CD4-positive, alpha-beta T cell treated with Interleukin-21 for 1 hour (primary cell): Measurements from ENCODE around the gene UGT1A8.

Source experiments
- DNase-seq: peaks from one replicate; pipeline ENCODE4 v3.0.0-alpha.2; 2020

Gene UGT1A8

DNA sequence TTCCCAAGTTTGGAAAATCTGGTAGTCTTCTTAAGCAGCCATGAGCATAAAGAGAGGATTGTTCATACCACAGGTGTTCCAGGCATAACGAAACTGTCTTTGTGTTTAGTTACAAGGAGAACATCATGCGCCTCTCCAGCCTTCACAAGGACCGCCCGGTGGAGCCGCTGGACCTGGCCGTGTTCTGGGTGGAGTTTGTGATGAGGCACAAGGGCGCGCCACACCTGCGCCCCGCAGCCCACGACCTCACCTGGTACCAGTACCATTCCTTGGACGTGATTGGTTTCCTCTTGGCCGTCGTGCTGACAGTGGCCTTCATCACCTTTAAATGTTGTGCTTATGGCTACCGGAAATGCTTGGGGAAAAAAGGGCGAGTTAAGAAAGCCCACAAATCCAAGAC lies 154.7 kb downstream of the UGT1A8 start:
- DNase-seq, result no peak

GRCh38 chr2:233772583-233772982 lies 155.2 kb downstream of the UGT1A8 start:
- DNase-seq, result no peak

GRCh38 chr2:233773854-233774253 lies 156.4 kb downstream of the UGT1A8 start:
- no peak for DNase-seq

- no peak for DNase-seq
Measured at GRCh38 chr2:233775414-233775813, 158.0 kb downstream of the UGT1A8 start.

- DNase-seq, result no peak
Measured at GRCh38 chr2:233778030-233778429, 160.6 kb downstream of the UGT1A8 start, which contains the start of gene MROH2A. Gene MROH2A, plus strand, starts transcription at chr2:233778330. Its CDS starts 1,029 bp downstream, at chr2:233779359.

DNA sequence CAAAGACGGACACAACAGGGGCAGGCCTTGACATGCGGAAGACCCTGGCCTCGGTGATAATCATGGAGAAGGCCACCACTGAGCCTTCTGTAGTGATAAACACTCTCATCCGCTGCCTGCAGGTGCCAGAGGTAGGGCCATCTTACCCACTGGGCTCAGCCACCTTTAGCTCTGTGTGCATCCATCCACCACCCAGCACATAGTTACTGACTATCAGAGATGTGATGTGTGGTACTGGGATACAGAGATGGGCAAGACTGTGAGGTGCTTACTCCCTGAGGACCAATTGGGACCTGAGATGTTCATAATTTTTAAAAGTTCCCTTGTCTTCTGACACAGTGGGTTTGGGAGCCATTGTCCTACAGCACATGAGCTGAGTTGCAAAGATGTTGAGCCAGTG lies 162.3 kb downstream of the UGT1A8 start:
- DNase-seq, result no peak

DNA sequence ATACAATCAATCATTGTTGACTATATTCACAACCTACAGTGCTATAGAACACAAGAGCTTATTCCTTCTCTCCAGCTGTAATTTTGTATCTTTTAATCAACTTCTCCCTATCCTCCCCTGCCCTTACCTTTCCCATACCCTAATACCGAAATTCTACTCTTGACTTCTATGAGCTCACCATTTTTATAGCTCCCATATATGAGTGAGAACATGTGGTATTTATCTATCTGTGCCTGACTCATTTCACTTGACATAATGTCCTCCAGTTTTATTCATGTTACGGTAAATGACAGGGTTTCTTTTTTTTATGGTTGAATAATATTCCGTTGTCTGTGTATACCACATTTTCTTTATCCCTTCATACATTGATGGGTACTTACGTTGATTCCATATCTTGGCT lies 163.3 kb downstream of the UGT1A8 start:
- no peak for DNase-seq

DNA sequence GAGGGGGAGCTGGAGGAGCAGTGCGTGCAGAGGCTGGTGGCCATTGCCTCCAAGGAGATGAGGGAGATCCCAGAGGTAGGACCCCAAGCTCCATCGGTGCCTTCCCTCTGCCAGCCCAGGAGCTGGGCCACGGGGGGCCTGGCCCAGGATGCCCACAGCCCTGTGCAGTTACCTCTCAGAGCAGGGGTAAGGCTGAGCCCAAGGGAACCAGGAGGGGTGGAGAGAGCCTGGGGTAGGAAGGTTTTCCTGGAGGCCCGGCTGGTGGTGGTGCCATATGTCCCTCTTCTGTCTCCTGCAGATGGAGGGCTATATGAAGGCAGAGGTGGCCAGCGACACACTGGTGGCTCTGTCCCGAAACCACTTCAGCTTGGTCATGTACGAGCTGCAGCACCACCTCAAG lies 172.1 kb downstream of the UGT1A8 start:
- DNase-seq, result no peak

GRCh38 chr2:233791151-233791882 lies 173.9 kb downstream of the UGT1A8 start:
- no peak for DNase-seq

- no peak for DNase-seq
Measured at GRCh38 chr2:233791883-233792329, 174.5 kb downstream of the UGT1A8 start.

DNA sequence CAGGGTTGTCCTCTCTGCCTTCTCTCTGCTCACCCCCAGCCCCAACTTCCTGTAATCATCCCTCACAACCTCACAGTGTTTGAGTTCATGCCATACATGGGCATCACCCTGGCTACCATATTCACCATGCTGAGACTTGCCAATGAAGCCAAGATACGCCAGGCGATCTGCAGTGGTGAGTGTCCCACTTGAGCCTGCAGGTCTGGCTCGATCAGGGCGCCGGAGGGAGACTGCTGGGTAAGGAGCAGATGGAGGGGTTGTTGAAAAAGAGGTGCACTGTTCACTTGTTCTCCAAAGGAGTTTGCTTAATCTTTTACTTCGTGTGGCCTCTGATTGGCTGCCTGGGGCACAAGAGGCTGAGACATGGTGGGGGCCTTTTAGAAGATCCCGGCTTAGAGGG lies 175.3 kb downstream of the UGT1A8 start:
- no peak for DNase-seq

DNA sequence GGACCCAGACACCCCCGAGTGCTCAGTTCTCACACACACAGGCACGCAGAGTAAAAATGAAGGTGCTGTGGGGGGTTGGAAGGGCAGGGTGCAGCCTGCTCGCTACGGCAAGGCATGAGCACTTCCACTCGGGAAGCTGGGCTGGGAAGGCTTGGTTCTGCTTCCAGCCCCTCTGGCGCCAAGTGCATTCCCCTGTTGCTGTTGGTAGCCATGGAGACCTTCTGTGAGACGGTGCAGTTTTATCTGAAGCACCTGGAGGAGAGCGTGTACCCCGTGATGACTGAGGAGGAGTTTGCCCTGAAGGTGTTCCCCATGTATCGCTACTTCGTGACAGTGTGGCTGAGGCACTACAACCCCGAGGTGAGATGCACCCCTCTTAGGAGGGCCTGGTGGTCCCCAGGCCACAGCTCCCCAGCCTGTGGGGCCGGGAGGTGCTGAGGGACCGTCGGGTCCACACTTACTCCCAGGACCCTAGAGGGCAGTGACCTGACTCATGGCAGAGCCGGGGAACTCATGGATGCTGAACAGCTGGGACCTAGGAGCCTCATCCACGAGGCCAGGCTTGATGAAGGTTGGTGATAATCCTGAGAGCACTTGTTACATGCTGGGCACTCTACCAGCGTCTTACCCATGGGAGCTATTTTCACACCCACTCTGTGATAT lies 176.2 kb downstream of the UGT1A8 start:
- DNase-seq, result no peak

DNA sequence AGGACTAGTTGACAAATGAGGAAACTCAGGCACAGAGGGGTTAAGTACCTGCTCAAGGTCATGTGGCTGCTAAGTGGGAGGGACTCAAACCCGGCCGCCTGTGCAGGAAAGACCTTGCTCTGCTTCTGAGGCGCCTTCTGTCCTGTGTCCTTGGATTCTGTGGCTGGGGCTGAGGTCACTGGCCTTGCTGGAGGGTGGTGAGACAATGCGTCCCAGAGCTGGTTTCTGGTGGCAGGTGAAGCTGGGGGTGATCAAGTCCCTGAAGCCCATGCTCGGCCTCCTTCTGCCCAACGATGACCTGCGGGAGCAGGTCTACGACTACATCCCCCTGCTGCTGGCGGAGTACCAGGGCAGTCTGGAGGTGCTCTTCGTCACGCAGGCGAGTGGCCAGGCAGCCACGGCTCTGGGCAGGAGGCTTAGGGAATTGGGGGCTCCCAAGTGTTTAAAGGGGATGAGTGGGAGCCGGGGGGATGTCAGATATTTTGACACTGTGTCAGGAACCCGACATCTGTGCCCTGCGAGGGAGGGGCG lies 176.8 kb downstream of the UGT1A8 start:
- DNase-seq, result no peak

DNA sequence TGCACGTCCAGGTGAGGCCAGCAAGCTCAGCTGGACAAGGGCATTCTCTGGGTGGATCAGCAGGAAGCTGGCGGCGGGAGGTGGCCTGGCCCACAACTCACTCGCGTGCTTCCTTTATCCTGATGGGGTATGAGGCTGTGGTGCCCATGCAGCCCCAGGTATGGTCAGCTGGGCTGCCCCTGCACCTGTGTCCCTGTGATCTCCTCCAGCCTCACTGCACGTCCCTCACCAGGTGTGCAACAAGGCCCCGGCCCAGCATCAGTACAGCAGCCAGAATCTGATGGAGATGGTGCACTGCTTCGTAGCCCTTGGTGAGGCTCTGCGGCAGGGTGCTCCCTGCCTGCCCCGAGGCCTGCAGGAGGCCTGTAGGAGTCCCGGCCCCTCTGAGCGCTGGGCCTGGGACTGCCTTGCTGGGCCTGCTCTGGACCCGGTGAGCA lies 178.3 kb downstream of the UGT1A8 start:
- no peak for DNase-seq

DNA sequence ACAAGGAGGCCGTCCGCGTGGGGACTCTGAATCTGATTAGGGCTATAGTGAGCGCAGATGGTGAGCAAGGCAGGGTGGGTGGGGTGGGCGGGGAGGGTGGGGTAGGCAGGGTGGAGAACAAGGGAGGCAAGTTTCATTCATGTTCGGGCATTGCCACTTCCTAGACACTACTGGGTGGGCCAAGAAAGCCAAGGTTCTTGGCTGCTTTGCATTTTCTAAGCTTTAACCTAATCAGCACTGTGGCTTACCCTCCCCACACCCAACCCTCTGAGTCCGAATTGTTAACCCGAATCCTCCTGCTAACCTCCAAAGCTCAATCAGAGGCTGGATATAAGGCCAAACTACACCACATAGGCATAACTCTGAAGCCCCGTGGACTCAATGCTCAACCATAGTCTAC lies 178.8 kb downstream of the UGT1A8 start:
- no peak for DNase-seq

GRCh38 chr2:233798335-233799086 lies 181.1 kb downstream of the UGT1A8 start:
- no peak for DNase-seq

GRCh38 chr2:233799087-233799665 lies 181.7 kb downstream of the UGT1A8 start:
- no peak for DNase-seq

GRCh38 chr2:233799716-233800115 lies 182.3 kb downstream of the UGT1A8 start:
- no peak for DNase-seq

GRCh38 chr2:233800208-233800607 lies 182.8 kb downstream of the UGT1A8 start:
- no peak for DNase-seq

DNA sequence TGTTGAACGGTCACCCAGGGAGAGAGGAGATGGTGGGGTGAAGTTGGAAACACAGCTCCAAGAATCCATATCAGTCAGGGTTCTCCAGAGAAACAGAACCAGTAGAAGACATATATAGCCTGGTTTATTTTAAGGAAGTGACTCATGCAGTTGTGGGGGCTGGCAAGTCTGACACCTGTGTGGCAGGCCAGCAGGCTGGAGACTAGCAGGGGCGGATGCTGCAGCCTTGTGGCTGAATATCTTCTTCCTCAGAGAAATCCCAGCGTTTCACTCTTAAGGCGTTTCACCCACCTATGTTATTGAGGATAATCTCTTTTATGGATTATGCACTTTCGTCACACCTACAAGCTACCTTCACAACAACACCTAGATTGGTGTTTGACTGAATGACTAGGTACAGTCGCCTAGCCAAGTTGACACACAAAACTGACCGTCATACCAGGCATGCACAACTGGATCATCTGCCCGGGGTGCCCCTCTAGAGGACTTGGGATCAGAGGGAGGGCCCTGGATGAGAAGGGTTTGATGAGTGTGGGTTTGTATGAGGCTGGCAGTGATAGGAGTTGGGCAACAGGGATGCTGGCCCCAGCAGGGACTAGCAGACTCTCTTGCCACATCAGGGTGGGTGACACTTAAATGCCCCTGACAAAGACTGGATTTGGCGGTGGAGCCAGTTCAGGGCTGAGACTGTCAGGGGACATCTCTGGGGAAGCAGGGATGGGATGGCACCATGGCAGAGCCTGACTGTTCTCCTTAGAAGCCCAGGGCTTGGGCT lies 184.1 kb downstream of the UGT1A8 start:
- no peak for DNase-seq

DNA sequence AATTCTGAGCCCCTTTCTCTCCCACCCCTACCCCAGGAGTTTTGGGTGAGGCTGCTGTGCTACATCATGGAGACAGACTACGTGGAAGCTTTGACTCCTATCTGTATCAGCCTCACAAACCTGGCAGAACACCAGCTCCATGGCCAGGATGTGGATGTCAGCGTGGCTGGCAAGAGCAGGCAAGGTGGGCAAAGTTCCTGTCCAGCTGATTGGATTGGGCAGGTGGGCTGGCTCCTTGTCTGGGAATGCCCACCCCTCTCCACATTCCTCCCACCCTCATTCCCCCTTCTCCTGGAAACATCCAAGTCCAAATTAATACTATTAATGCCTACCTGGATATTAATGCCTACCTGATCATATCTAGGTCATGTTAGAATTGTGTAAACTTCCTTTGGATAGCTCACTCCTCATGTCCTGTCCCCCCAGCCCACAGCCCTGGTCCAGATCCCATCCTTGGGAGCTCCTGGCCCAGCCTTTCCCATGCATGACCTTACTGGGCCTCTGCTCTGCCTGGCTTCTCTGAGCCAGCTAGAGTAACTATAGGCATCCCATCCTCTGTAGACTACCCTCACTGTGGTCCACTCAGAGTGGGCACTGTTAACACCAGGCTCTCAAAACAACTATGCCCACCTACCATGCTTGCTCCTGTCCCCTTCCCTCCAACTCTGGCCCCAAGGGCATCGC lies 184.8 kb downstream of the UGT1A8 start:
- DNase-seq, result no peak
